Lung (tissue), 12 donors: ENCODE results near the gene SPATA22. TPM values are rescaled to one million over a fixed set of nuclear protein-coding genes. Genes with fewer than 3 reads are reported as not detected.
A peak's percentile ranks its signal among the peaks of the same experiment; 100 is the strongest.
"Not testable (repeated sequence)": the region's sequence is repeated elsewhere in the genome, so short reads cannot be mapped to it uniquely, and the experiment has no call there.

ENCODE experiments used
- ATAC-seq: fragments of 200-7000 bp; cut with Tn5 transposase; one replicate; pipeline ENCODE4 v1.9.1; 2020; ENCODE audit warnings: moderate number of reproducible peaks; ENCODE audit not compliant: insufficient read depth, low FRiP score
- DNase-seq, 3 donors: peaks; one replicate each; pipeline ENCODE4 v3.0.0-alpha.2; 2013 to 2017
- H3K27ac ChIP-seq, 2 donors: one replicate each; pipeline ENCODE4 v1.5.1; 2013; ENCODE audit warnings: mild to moderate bottlenecking in 2 of 2, moderate library complexity in 2 of 2, control low read depth in 1 of 2, inconsistent platforms in 1 of 2, low read depth in 1 of 2, low read length in 1 of 2
- H3K27me3 ChIP-seq, 3 donors: one replicate each; pipeline ENCODE4 v1.5.1; 2013; ENCODE audit warnings: low read length in 2 of 3; ENCODE audit not compliant: control insufficient read depth in 3 of 3, insufficient read depth in 3 of 3
- H3K36me3 ChIP-seq, 4 donors: one replicate each; pipeline ENCODE4 v1.5.1; 2013; ENCODE audit warnings: low read length in 4 of 4, mild to moderate bottlenecking in 1 of 4, moderate library complexity in 1 of 4; ENCODE audit not compliant: control insufficient read depth in 4 of 4, insufficient read depth in 4 of 4
- H3K4me1 ChIP-seq, 5 donors: one replicate each; pipeline ENCODE4 v1.5.1; 2013; ENCODE audit warnings: low read length in 5 of 5, mild to moderate bottlenecking in 2 of 5, moderate library complexity in 1 of 5; ENCODE audit not compliant: control insufficient read depth in 5 of 5, insufficient read depth in 5 of 5
- H3K4me3 ChIP-seq: one replicate; pipeline ENCODE4 v1.5.1; 2013; ENCODE audit warnings: mild to moderate bottlenecking, control low read depth, moderate library complexity
- H3K9ac ChIP-seq, 2 donors: one replicate each; pipeline ENCODE4 v1.5.1; 2013; ENCODE audit warnings: low read length in 2 of 2, control low read depth in 1 of 2; ENCODE audit not compliant: insufficient read depth in 1 of 2
- H3K9me3 ChIP-seq, 4 donors: one replicate each; pipeline ENCODE4 v1.5.1; 2013; ENCODE audit warnings: low read length in 3 of 4, mild to moderate bottlenecking in 1 of 4, moderate library complexity in 1 of 4; ENCODE audit not compliant: control insufficient read depth in 4 of 4, insufficient read depth in 3 of 4
- CTCF ChIP-seq: IDR thresholded peaks from 2 replicates; pipeline ENCODE4 v1.5.1; 2012; ENCODE audit warnings: mild to moderate bottlenecking; ENCODE audit errors: control extremely low read depth, extremely low read depth
- whole genome bisulfite sequencing, 2 donors: extraction: QIAGEN DNeasy Blood & Tissue Kit; methylation state at CpG; one replicate each; pipeline ENCODE4 v1.1.7; 2013; 5-methylcytosine and 5-hydroxymethylcytosine counted together
- polyA plus RNA-seq, 2 donors: library from polyadenylated mRNA; stranded (reverse); fragments of 200-250 nt; gene quantifications; one replicate each; pipeline ENCODE4 v1.2.1, GENCODE V29; 2013
- total RNA-seq, 2 donors: library from RNA; depleted of rRNA in 1 of 2; stranded (reverse); fragments of >200 nt in 1 of 2; gene quantifications; one replicate each; pipeline ENCODE4 v1.2.1, GENCODE V29; 2014 to 2021
- donor health status: control.
- donor health status: control.
- donor health status: Bipolar disorder and iron deficiency.
- donor health status: healthy.
- donor health status: DM: yes; HTN: yes; CAD: no.

SPATA22 gene
- total and polyA plus RNA-seq, 4 donors = 0.06 to 0.12 TPM; not detected in 2

GRCh38 chr17:3474212-3474611 is 2.6 kb upstream of the SPATA22 start:
- H3K27ac ChIP-seq = no peak overlapping the region
- H3K27me3 ChIP-seq = no peaks in the 10 kb centered on the region
- no peak overlapping the region for H3K4me3 ChIP-seq
- H3K36me3 ChIP-seq = no peaks in the 10 kb centered on the region
- peaks cover 0 to 32% (median 0%) of the 10 kb centered on the region in 5 donors for H3K4me1 ChIP-seq
- TF ChIP-seq CTCF = no peak
- WGBS, 2 donors = 36 to 52% methylated on average over 3 of the region's 3 CpGs
- no peaks in the 10 kb centered on the region for H3K9me3 ChIP-seq
- ATAC-seq = no peak
- peak overlapping the region in 1 of 2 donors; percentile 97 for H3K9ac ChIP-seq
- peak in 2 of 3 donors; percentile 89 to 90 for DNase-seq

- Histone ChIP-seq H3K4me3 (no peak overlapping the region), H3K27me3 (no peaks in the 10 kb centered on the region), H3K9ac (no peak overlapping the region), H3K9me3 (no peaks in the 10 kb centered on the region), H3K36me3 (no peaks in the 10 kb centered on the region), H3K4me1 (peaks cover 0 to 26% (median 0%) of the 10 kb centered on the region in 5 donors), H3K27ac (no peak overlapping the region)
- WGBS, 2 donors = 93 to 94% methylated on average over 21 of the region's 21 CpGs
- DNase-seq = no peak
- no peak for ATAC-seq
- no peak for TF ChIP-seq CTCF
Measured at GRCh38 chr17:3472137-3472536, 518 bp upstream of the SPATA22 start.

- no peak for TF ChIP-seq CTCF
- H3K4me3 ChIP-seq = no peak overlapping the region
- no peak for DNase-seq
- 61 to 87% methylated on average over 5 of the region's 5 CpGs for WGBS, 2 donors
- H3K4me1 ChIP-seq = peaks cover 0 to 10% (median 0%) of the 10 kb centered on the region in 5 donors
- no peaks in the 10 kb centered on the region for H3K9me3 ChIP-seq
- H3K27me3 ChIP-seq = no peaks in the 10 kb centered on the region
- H3K36me3 ChIP-seq = no peaks in the 10 kb centered on the region
- no peak overlapping the region for H3K27ac ChIP-seq
- ATAC-seq = no peak
- H3K9ac ChIP-seq = no peak overlapping the region
Measured at GRCh38 chr17:3469529-3469928, 2.1 kb downstream of the SPATA22 start.

GRCh38 chr17:3466355-3466754 is 5.3 kb downstream of the SPATA22 start:
- not testable (repeated sequence) for H3K4me3 ChIP-seq, H3K27ac ChIP-seq, H3K9ac ChIP-seq, H3K4me1 ChIP-seq, H3K27me3 ChIP-seq, DNase-seq, H3K9me3 ChIP-seq, ATAC-seq, H3K36me3 ChIP-seq
- 75 to 76% methylated on average over 1 of the region's 1 CpG for WGBS, 2 donors
